A673 (cell line): ENCODE results near the gene SLC23A2. TPM values are rescaled to one million over a fixed set of nuclear protein-coding genes. Genes with fewer than 3 reads are reported as not detected.

ENCODE experiments used
- BruUV-seq: library from RNA; stranded (reverse); fragments of 400-500 nt; replicated peaks from 2 replicates; lab custom pipeline; 2021; lab: Mats Ljungman, UMichigan
- CTCF ChIA-PET: fragments of 300-600 bp; sonication (Branson Sonifier 250); formaldehyde crosslinking; loops from one replicate; lab custom pipeline; 2022; ENCODE audit warnings: antibody characterized with exemption; lab: Charles Lee
- POLR2A ChIA-PET: fragments of 300-600 bp; sonication (Branson Sonifier 250); formaldehyde crosslinking; loops from one replicate; lab custom pipeline; 2022; ENCODE audit warnings: antibody characterized with exemption; ENCODE audit not compliant: low non-redundant PET; lab: Charles Lee
- DNase-seq: peaks from one replicate; pipeline ENCODE4 v3.0.0-alpha.2; 2015; ENCODE audit warnings: low spot score
- H3K27ac ChIP-seq: fragments of 200-600 bp; sonication (generic); 2 replicates; pipeline ENCODE4 v1.5.1; 2016; ENCODE audit warnings: mixed run types, low read depth, mild to moderate bottlenecking, mixed read lengths, antibody characterized with exemption, low read length; ENCODE audit not compliant: poor library complexity, severe bottlenecking
- H3K27me3 ChIP-seq: fragments of 200-600 bp; sonication (generic); replicated peaks from 2 replicates; pipeline ENCODE4 v1.6.1; 2017; ENCODE audit warnings: mixed run types, low read depth, mild to moderate bottlenecking, mixed read lengths, antibody characterized with exemption, low read length; ENCODE audit not compliant: insufficient read depth, poor library complexity
- H3K36me3 ChIP-seq: fragments of 200-600 bp; sonication (generic); 2 replicates; pipeline ENCODE4 v1.6.1; 2016; ENCODE audit warnings: mixed run types, mild to moderate bottlenecking, mixed read lengths, antibody characterized with exemption, low read length; ENCODE audit not compliant: insufficient read depth, poor library complexity, severe bottlenecking
- H3K4me1 ChIP-seq: fragments of 200-600 bp; sonication (generic); 2 replicates; pipeline ENCODE4 v1.6.1; 2017; ENCODE audit warnings: mixed run types, mild to moderate bottlenecking, mixed read lengths, antibody characterized with exemption, low read length; ENCODE audit not compliant: insufficient read depth, poor library complexity, severe bottlenecking
- H3K4me3 ChIP-seq: fragments of 200-600 bp; sonication (generic); 2 replicates; pipeline ENCODE4 v1.5.1; 2016; ENCODE audit warnings: low read depth, mixed run types, mild to moderate bottlenecking, mixed read lengths, low read length; ENCODE audit not compliant: poor library complexity, severe bottlenecking
- H3K9me3 ChIP-seq: fragments of 200-600 bp; sonication (generic); 2 replicates; pipeline ENCODE4 v1.6.1; 2016; ENCODE audit warnings: mixed run types, low read depth, mild to moderate bottlenecking, mixed read lengths, antibody characterized with exemption, low read length; ENCODE audit not compliant: poor library complexity, severe bottlenecking
- EZH2 ChIP-seq: fragments of 200-600 bp; sonication (generic); IDR thresholded peaks from 2 replicates; pipeline ENCODE4 v1.6.1; 2017; ENCODE audit warnings: borderline replicate concordance, low read depth, mild to moderate bottlenecking, mixed read lengths, antibody characterized with exemption, low read length; ENCODE audit not compliant: poor library complexity, severe bottlenecking
- intact Hi-C: fragments of 100-400 bp; cut with micrococcal nuclease; formaldehyde crosslinking; loops from one replicate; pipeline ENCODE4 v1.10.0; 2022; ENCODE audit not compliant: unreplicated experiment
- total RNA-seq: library from RNA; stranded (reverse); gene quantifications from 2 replicates; pipeline ENCODE4 v1.2.3, GENCODE V29; 2021
- TF ChIP-seq, protein P1 (sequence below): fragments of 300-800, 200-600 bp; sonication (generic); conservative IDR thresholded peaks from 2 replicates; pipeline ENCODE4 v1.5.1; 2017; ENCODE audit warnings: low read depth, mild to moderate bottlenecking, antibody characterized with exemption, low read length, moderate library complexity, mixed read lengths

SLC23A2 gene
- total RNA-seq, 1 experiment from 2014 or later, result 29.4 TPM

DNA sequence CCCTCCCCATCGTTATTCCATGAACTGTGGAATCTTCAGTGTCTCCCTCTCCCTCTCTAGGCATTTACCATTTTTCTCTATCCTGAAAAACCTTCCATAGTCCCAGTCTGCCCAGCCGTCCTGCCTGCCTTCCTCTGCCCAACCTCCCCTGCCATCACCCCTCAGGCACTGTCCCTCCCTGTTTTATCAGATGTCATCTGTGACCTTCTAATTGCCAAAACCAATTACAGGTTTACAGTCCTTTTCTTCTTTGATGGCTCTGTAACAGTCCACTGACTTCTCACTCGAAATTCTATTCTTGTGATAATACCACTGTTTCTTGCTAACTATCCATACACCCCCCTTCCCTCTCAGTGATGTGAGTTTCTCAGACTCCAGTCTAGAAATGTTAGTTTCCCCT, 2.3 kb upstream of the SLC23A2 start:
- intact Hi-C loops, result no loop called here
- Histone ChIP-seq H3K36me3 (no peaks in the 10 kb centered on the region), H3K4me3 (no peak overlapping the region), H3K27ac (no peak overlapping the region), H3K4me1 (peaks cover 13% of the 10 kb centered on the region), H3K27me3 (no peaks in the 10 kb centered on the region), H3K9me3 (no peaks in the 10 kb centered on the region)
- POLR2A ChIA-PET, result no interaction called here
- DNase-seq, result no peak
- BruUV-seq, result no TSS peak
- TF ChIP-seq, protein P1, sequence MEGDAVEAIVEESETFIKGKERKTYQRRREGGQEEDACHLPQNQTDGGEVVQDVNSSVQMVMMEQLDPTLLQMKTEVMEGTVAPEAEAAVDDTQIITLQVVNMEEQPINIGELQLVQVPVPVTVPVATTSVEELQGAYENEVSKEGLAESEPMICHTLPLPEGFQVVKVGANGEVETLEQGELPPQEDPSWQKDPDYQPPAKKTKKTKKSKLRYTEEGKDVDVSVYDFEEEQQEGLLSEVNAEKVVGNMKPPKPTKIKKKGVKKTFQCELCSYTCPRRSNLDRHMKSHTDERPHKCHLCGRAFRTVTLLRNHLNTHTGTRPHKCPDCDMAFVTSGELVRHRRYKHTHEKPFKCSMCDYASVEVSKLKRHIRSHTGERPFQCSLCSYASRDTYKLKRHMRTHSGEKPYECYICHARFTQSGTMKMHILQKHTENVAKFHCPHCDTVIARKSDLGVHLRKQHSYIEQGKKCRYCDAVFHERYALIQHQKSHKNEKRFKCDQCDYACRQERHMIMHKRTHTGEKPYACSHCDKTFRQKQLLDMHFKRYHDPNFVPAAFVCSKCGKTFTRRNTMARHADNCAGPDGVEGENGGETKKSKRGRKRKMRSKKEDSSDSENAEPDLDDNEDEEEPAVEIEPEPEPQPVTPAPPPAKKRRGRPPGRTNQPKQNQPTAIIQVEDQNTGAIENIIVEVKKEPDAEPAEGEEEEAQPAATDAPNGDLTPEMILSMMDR, result no peak
- CTCF ChIA-PET, result no interaction called here

DNA sequence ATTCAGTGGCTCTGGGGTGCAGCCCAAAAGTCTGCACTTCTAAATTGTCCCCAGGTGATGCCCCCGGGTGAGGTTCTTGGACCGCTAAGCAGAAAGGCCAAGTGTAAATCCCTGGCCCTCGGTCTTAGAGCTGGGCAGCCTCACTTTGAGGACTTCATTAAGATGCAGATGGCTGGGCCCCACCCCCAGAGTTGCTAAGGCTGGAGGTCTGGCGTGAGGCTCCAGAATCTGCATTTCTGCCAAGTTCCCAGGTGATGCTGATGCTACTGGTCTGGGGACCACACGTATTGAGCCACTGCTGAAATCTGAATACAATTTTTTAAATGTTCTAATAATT, 735 bp upstream of the SLC23A2 start:
- DNase-seq, result no peak
- H3K9me3 ChIP-seq, result no peaks in the 10 kb centered on the region
- H3K4me1 ChIP-seq, result peaks cover 16% of the 10 kb centered on the region
- TF ChIP-seq, protein P1, result no peak
- TF ChIP-seq EZH2, result no peak
- peak overlapping the region; percentile 91 for H3K4me3 ChIP-seq
- intact Hi-C loops, result no loop called here
- ChIA-PET CTCF (no interaction called here), POLR2A (no interaction called here)
- H3K27ac ChIP-seq, result no peak overlapping the region
- no peaks in the 10 kb centered on the region for H3K36me3 ChIP-seq
- H3K27me3 ChIP-seq, result no peaks in the 10 kb centered on the region
- no TSS peak for BruUV-seq

DNA sequence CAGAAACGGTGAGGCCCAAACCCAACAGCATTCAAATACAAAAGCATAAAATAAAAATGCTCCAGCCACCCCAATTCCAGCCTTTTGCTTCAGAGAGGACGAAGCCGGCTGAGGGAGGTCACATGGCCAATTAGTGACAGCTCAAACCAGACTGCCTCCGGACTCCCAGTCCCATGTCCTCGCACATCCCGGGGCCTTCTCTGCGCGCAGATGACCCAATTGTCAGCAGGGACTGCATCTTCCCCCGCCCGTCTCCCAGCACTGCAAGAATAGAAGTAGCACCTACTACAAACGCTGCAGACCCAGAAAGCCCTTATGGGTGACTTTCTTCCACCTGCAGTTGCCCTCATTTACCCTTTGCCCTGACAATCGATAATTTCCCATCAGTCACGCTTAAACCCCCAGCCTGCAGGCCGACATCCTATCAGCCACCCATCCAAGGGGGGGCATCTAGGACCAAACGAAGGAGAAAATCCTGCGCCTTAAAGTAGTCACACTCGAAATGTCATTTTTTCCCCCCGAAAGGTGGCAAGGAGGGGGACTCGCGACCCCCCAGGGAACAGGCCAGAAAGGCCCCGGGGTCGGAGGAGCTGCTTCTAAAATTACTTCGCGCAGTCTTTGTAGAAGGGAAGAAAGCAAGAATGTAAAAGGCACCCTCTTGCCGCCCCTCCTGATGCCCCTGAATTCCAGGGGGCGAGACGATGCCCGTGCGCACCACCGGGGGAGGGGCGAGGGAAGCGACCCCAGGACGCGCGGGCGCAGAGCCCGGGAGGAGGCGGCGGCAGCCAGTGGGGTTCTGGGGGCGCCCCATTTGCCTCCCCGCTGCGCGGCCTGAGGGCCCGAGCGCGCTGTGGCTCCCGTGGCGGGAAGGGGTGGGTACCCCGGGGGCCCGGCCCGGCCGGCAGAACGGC, 792 bp downstream of the SLC23A2 start:
- ChIA-PET POLR2A (no interaction called here), CTCF (no interaction called here)
- DNase-seq, result no peak
- peaks cover 16% of the 10 kb centered on the region for H3K4me1 ChIP-seq
- TF ChIP-seq EZH2, result no peak
- TF ChIP-seq, protein P1, result no peak
- no TSS peak for BruUV-seq
- H3K4me3 ChIP-seq, result peak overlapping the region; percentile 91
- no peaks in the 10 kb centered on the region for H3K9me3 ChIP-seq
- intact Hi-C loops, result no loop called here
- H3K36me3 ChIP-seq, result no peaks in the 10 kb centered on the region
- H3K27me3 ChIP-seq, result no peaks in the 10 kb centered on the region
- peak overlapping the region; percentile 63 for H3K27ac ChIP-seq
